H9 (cell line): ENCODE data around the gene PRKCB. TPM values are rescaled to one million over a fixed set of nuclear protein-coding genes. Genes with fewer than 3 reads are reported as not detected.

Experiments
- DNase-seq: peaks from one replicate; pipeline ENCODE4 v3.0.0-alpha.2; 2017
- H2AFZ ChIP-seq: one replicate; pipeline ENCODE4 v1.6.1; 2013; ENCODE audit warnings: mild to moderate bottlenecking, low read length, control low read depth, moderate library complexity
- H2AK5ac ChIP-seq: 2 replicates; pipeline ENCODE4 v1.6.1; 2013; ENCODE audit warnings: low read length, control low read depth, mixed read lengths; ENCODE audit not compliant: insufficient read length
- H2BK120ac ChIP-seq: one replicate; pipeline ENCODE4 v1.6.1; 2013; ENCODE audit warnings: low read depth, mild to moderate bottlenecking, low read length, control low read depth, inconsistent platforms; ENCODE audit not compliant: poor library complexity, severe bottlenecking
- H2BK12ac ChIP-seq: 2 replicates; pipeline ENCODE4 v1.6.1; 2013; ENCODE audit warnings: low read length, control low read depth, mixed read lengths, low read depth; ENCODE audit not compliant: insufficient read length
- H2BK15ac ChIP-seq: 2 replicates; pipeline ENCODE4 v1.6.1; 2013; ENCODE audit warnings: low read depth, low read length, control low read depth
- H2BK20ac ChIP-seq: one replicate; pipeline ENCODE4 v1.6.1; 2013; ENCODE audit warnings: low read depth, mild to moderate bottlenecking, low read length, control low read depth, inconsistent platforms; ENCODE audit not compliant: poor library complexity, severe bottlenecking
- H2BK5ac ChIP-seq: 2 replicates; pipeline ENCODE4 v1.6.1; 2013; ENCODE audit warnings: low read length, control low read depth, mixed read lengths; ENCODE audit not compliant: insufficient read length
- H3K14ac ChIP-seq: 2 replicates; pipeline ENCODE4 v1.6.1; 2013; ENCODE audit warnings: low read length, control low read depth; ENCODE audit not compliant: insufficient read depth
- H3K18ac ChIP-seq: 2 replicates; pipeline ENCODE4 v1.6.1; 2013; ENCODE audit warnings: low read depth, mild to moderate bottlenecking, mixed read lengths, low read length, control low read depth; ENCODE audit not compliant: insufficient read length
- H3K23ac ChIP-seq: 2 replicates; pipeline ENCODE4 v1.6.1; 2013; ENCODE audit warnings: low read length, control low read depth, mixed read lengths, low read depth; ENCODE audit not compliant: insufficient read length
- H3K23me2 ChIP-seq: 2 replicates; pipeline ENCODE4 v1.6.1; 2013; ENCODE audit warnings: low read depth, mild to moderate bottlenecking, mixed read lengths, low read length, control low read depth; ENCODE audit not compliant: insufficient read length, poor library complexity, severe bottlenecking
- H3K27ac ChIP-seq: 2 replicates; pipeline ENCODE4 v1.5.1; 2013; ENCODE audit warnings: low read length, control low read depth, mixed read lengths, low read depth; ENCODE audit not compliant: insufficient read length
- H3K27me3 ChIP-seq: 2 replicates; pipeline ENCODE4 v1.6.1; 2013; ENCODE audit warnings: low read length, control low read depth, inconsistent platforms; ENCODE audit not compliant: insufficient read depth
- H3K4ac ChIP-seq: 2 replicates; pipeline ENCODE4 v1.6.1; 2013; ENCODE audit warnings: low read depth, mild to moderate bottlenecking, control low read depth, inconsistent platforms, low read length, moderate library complexity
- H3K4me1 ChIP-seq: 2 replicates; pipeline ENCODE4 v1.6.1; 2013; ENCODE audit warnings: low read length, control low read depth, inconsistent platforms; ENCODE audit not compliant: insufficient read depth
- H3K4me2 ChIP-seq: 2 replicates; pipeline ENCODE4 v1.6.1; 2013; ENCODE audit warnings: low read length, control low read depth, mixed read lengths; ENCODE audit not compliant: insufficient read length, insufficient read depth
- H3K56ac ChIP-seq: 2 replicates; pipeline ENCODE4 v1.6.1; 2013; ENCODE audit warnings: low read depth, mild to moderate bottlenecking, mixed read lengths, low read length, control low read depth; ENCODE audit not compliant: insufficient read length
- H3K79me1 ChIP-seq: 2 replicates; pipeline ENCODE4 v1.6.1; 2013; ENCODE audit warnings: low read depth, mild to moderate bottlenecking, moderate library complexity, low read length, control low read depth, inconsistent platforms; ENCODE audit not compliant: insufficient read depth, poor library complexity, severe bottlenecking
- H3K79me2 ChIP-seq: 2 replicates; pipeline ENCODE4 v1.6.1; 2013; ENCODE audit warnings: low read length, control low read depth, inconsistent platforms; ENCODE audit not compliant: insufficient read depth
- H3K9ac ChIP-seq: 2 replicates; pipeline ENCODE4 v1.6.1; 2013; ENCODE audit warnings: low read length, control low read depth, mixed read lengths; ENCODE audit not compliant: insufficient read length; ENCODE audit errors: extremely low read depth
- H3K9me3 ChIP-seq: one replicate; pipeline ENCODE4 v1.6.1; 2013; ENCODE audit warnings: low read depth, low read length, inconsistent platforms; ENCODE audit not compliant: control insufficient read depth
- H3T11ph ChIP-seq: one replicate; pipeline ENCODE4 v1.6.1; 2013; ENCODE audit warnings: mild to moderate bottlenecking, low read length, control low read depth, inconsistent platforms
- H4K20me1 ChIP-seq: one replicate; pipeline ENCODE4 v1.6.1; 2013; ENCODE audit not compliant: control insufficient read depth, insufficient read length, insufficient read depth
- H4K5ac ChIP-seq: 2 replicates; pipeline ENCODE4 v1.6.1; 2013; ENCODE audit warnings: low read depth, mild to moderate bottlenecking, mixed read lengths, low read length, control low read depth; ENCODE audit not compliant: insufficient read length
- H4K8ac ChIP-seq: replicated peaks from 2 replicates; pipeline ENCODE4 v1.6.1; 2013; ENCODE audit warnings: low read length, control low read depth, mixed read lengths, low read depth; ENCODE audit not compliant: insufficient read length
- H4K91ac ChIP-seq: 2 replicates; pipeline ENCODE4 v1.6.1; 2013; ENCODE audit warnings: low read depth, mild to moderate bottlenecking, moderate library complexity, mixed read lengths, low read length, control low read depth; ENCODE audit not compliant: insufficient read length
- H3K27ac Mint-ChIP-seq, 3 experiments: 2 replicates in 2 of 3; 3 replicates in 1 of 3; pipeline ENCODE4 v1.8.0; 2020 to 2021; ENCODE audit warnings: mixed read lengths in 3 of 3, mild to moderate bottlenecking in 1 of 3, moderate library complexity in 1 of 3
- H3K27me3 Mint-ChIP-seq: 2 replicates; pipeline ENCODE4 v1.8.0; 2021; ENCODE audit warnings: low read depth, mild to moderate bottlenecking, moderate library complexity, mixed read lengths
- H3K36me3 Mint-ChIP-seq, 3 experiments: 2 replicates in 2 of 3; 3 replicates in 1 of 3; pipeline ENCODE4 v1.8.0; 2020 to 2021; ENCODE audit warnings: low read depth in 3 of 3, mixed read lengths in 3 of 3; ENCODE audit not compliant: insufficient read depth in 1 of 3
- H3K4me1 Mint-ChIP-seq, 2 experiments: 2 replicates each; pipeline ENCODE4 v1.8.0; 2020; ENCODE audit warnings: mixed read lengths in 2 of 2
- H3K4me3 Mint-ChIP-seq, 2 experiments: 2 replicates in 1 of 2; 3 replicates in 1 of 2; pipeline ENCODE4 v1.8.0; 2020 to 2021; ENCODE audit warnings: mild to moderate bottlenecking in 2 of 2, mixed read lengths in 2 of 2, moderate library complexity in 1 of 2
- H3K9me3 Mint-ChIP-seq, 2 experiments: 2 replicates in 1 of 2; 3 replicates in 1 of 2; pipeline ENCODE4 v1.8.0; 2020; ENCODE audit warnings: mild to moderate bottlenecking in 2 of 2, mixed read lengths in 2 of 2, moderate library complexity in 1 of 2
- WGBS: extraction: QIAGEN DNeasy Blood & Tissue Kit; methylation state at CpG from one replicate; pipeline ENCODE4 v1.1.7; 2013; ENCODE audit warnings: missing lambda C conversion rate, low lambda C conversion rate, mixed read lengths; ENCODE audit not compliant: insufficient read length; ENCODE audit errors: extremely low coverage; 5-methylcytosine and 5-hydroxymethylcytosine counted together
- total RNA-seq: library from RNA; stranded (reverse); gene quantifications from 2 replicates; pipeline ENCODE4 v1.2.1, GENCODE V29; 2021
- TF ChIP-seq, protein P1 (sequence below): fragments of 200-600 bp; sonication (generic); conservative IDR thresholded peaks from 3 replicates; pipeline ENCODE4 v1.8.0; 2021; ENCODE audit warnings: antibody characterized with exemption, mild to moderate bottlenecking

PRKCB gene
- total RNA-seq, 1 experiment from 2014 or later, result 7.0 TPM

DNA sequence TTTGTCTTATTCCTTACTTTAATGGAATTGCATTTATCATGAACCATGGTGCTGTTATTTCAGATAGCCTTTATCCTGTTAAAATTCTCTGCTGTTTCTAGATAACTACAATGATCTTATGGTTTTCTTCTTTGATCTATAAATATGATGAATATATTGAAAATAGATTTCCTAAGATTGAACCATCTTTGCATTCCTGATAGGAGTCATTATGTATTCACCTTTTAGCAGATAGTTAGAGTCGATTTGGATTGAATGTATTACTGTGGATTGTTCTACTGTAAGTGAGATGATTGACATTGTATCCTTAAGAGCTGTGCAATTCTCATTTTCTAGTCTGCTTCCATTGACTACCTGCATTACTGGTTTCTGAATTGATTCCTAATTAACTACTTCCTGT lies 255.3 kb downstream of the PRKCB start:
- H4K5ac ChIP-seq, result no peak overlapping the region
- H3K4me2 ChIP-seq, result no peak overlapping the region
- H3K9ac ChIP-seq, result no peak overlapping the region
- no peak overlapping the region for H3K23ac ChIP-seq
- no peak overlapping the region for H2BK120ac ChIP-seq
- no peak overlapping the region for H3T11ph ChIP-seq
- no peak overlapping the region for H2AK5ac ChIP-seq
- no peak overlapping the region for H3K14ac ChIP-seq
- no peak overlapping the region for H2BK20ac ChIP-seq
- no peak overlapping the region for H3K27ac Mint-ChIP-seq
- H3K4me1 ChIP-seq, result no peaks in the 10 kb centered on the region
- H2AFZ ChIP-seq, result no peak overlapping the region
- no peaks in the 10 kb centered on the region for H3K79me1 ChIP-seq
- no peak overlapping the region for H3K27ac ChIP-seq
- no peak overlapping the region for H3K4me3 Mint-ChIP-seq
- no peak for DNase-seq
- TF ChIP-seq, protein P1, sequence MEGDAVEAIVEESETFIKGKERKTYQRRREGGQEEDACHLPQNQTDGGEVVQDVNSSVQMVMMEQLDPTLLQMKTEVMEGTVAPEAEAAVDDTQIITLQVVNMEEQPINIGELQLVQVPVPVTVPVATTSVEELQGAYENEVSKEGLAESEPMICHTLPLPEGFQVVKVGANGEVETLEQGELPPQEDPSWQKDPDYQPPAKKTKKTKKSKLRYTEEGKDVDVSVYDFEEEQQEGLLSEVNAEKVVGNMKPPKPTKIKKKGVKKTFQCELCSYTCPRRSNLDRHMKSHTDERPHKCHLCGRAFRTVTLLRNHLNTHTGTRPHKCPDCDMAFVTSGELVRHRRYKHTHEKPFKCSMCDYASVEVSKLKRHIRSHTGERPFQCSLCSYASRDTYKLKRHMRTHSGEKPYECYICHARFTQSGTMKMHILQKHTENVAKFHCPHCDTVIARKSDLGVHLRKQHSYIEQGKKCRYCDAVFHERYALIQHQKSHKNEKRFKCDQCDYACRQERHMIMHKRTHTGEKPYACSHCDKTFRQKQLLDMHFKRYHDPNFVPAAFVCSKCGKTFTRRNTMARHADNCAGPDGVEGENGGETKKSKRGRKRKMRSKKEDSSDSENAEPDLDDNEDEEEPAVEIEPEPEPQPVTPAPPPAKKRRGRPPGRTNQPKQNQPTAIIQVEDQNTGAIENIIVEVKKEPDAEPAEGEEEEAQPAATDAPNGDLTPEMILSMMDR, result no peak
- H3K4ac ChIP-seq, result no peak overlapping the region
- peaks cover 14 to 16% of the 10 kb centered on the region in 2 experiments for H3K4me1 Mint-ChIP-seq
- H3K23me2 ChIP-seq, result no peaks in the 10 kb centered on the region
- H3K36me3 Mint-ChIP-seq, result peaks cover 8 to 35% (median 22%) of the 10 kb centered on the region in 3 experiments; a peak in 6 of 7 replicates
- no peak overlapping the region for H4K8ac ChIP-seq
- no peak overlapping the region for H2BK5ac ChIP-seq
- peaks cover 17 to 23% of the 10 kb centered on the region in 2 experiments for H3K9me3 Mint-ChIP-seq
- no peaks in the 10 kb centered on the region for H3K27me3 ChIP-seq
- H3K9me3 ChIP-seq, result no peaks in the 10 kb centered on the region
- H3K56ac ChIP-seq, result no peak overlapping the region
- H4K20me1 ChIP-seq, result no peaks in the 10 kb centered on the region
- no peaks in the 10 kb centered on the region for H3K79me2 ChIP-seq
- no peaks in the 10 kb centered on the region; the same call in 1 of the 2 replicates for H3K27me3 Mint-ChIP-seq
- WGBS, result no CpG with 5 or more reads among the region's 1 CpG
- H4K91ac ChIP-seq, result no peak overlapping the region
- H3K18ac ChIP-seq, result no peak overlapping the region
- H2BK15ac ChIP-seq, result no peak overlapping the region
- H2BK12ac ChIP-seq, result no peak overlapping the region
